Right ventricle myocardium superior (tissue), 1 donor: ENCODE results near the gene IFT122. TPM values are rescaled to one million over a fixed set of nuclear protein-coding genes. Genes with fewer than 3 reads are reported as not detected.

ENCODE experiments used
- ATAC-seq: fragments of 200-7000 bp; cut with Tn5 transposase; one replicate; pipeline ENCODE4 v1.9.1; 2020; ENCODE audit warnings: mild to moderate bottlenecking; ENCODE audit not compliant: poor library complexity
- DNase-seq: peaks from one replicate; pipeline ENCODE4 v3.0.0-alpha.2; 2020
- intact Hi-C: fragments of 100-400 bp; cut with DNase I; formaldehyde crosslinking; loops from one replicate; pipeline ENCODE4 v1.11.2; 2022
- total RNA-seq: library from RNA; stranded (reverse); fragmentation: NEBNext Ultra II Directional; extraction: Animal tissue kit (Norgen Biotek cat#: 25700); gene quantifications from one replicate; pipeline ENCODE4 v1.2.1, GENCODE V29; 2021
- donor health status: DM: no; HTN: yes; CAD: no; lungs with severe emphysema.

The IFT122 gene
- total RNA-seq, 1 donor from 2014 or later: 19.3 TPM

DNA sequence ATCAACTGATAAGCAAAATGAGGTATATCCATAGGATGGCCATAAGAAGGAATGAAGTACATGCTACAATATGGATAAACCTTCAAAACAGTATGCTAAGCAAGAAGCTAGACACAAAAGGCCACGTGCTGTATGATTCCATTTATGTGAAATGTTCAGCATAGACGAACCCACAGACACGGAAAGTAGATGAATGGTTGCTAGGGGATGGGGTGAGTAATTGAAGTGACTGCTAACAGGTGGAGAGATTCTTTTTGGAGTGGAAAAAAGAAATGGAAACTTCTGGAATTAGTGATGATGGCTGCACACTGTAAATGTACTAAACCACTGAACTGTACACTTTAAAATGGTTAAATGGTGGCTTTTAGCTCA, 11.0 kb upstream of the IFT122 start:
- intact Hi-C loops: no loop called here

GRCh38 chr3:129429602-129430001, 10.4 kb upstream of the IFT122 start:
- intact Hi-C loops: no loop called here
- ATAC-seq: no peak
- no peak for DNase-seq

More for the DNA sequence above, 11.0 kb upstream of the IFT122 start:
- no peak for ATAC-seq
- no peak for DNase-seq

DNA sequence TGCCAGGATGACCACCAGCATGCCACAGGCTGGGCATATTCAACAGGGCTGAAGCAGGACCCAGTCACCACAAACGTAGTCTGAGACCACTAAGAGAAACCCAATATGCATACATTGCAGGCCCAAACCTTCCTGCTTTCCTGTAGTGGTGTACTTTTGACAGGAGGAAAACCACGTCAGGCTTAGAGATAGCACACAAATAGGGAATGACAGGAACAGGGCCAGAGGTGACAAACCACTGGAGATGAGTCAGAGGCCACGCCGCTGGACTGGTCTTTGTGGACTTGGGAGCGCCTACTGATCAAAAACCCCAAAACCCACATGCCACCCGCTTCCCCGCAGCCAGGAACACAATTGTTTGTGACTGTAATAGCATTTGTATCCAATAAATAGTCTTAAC, 8.0 kb upstream of the IFT122 start:
- intact Hi-C loops: no loop called here
- no peak for ATAC-seq
- no peak for DNase-seq

DNA sequence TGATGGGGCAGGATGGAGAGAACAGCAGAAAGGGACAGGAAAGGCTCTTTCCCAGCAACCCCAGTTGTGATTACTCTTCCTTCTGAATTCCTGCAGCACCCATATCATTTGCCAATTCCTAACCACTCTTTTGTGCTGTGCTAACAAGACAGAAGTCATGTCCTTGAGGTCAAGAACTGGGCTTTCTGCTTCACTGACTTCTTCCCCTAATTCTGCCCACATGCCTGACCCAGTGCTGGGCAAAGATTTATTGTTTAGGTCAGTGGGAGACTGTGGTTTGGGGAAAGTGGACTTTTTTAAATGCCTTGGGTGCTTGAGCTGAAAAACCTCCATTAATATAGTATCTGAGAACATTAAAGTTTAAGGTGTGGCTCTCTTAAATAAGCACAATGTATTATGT, 7.4 kb upstream of the IFT122 start:
- ATAC-seq: no peak
- intact Hi-C loops: no loop called here
- DNase-seq: no peak

DNA sequence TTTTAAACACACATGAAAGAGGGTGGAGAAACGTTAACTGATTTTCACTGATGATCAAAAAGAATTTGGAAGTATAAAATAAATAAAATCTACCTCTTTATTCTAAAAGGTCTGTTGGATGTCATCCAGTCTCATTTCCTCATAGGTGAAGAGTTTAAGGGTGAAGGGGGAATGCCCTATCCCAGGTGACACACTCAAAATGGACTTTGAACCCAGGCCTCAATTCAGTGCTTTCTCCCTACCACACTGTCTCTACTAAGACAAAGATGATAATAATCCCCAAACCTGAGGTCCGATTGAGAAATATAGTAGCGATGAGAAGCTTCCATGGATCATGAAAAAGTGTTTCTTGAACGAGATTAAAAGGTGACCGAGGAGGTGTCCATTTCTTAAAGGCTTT, 6.5 kb upstream of the IFT122 start:
- intact Hi-C loops: no loop called here

GRCh38 chr3:129434140-129434539, 5.9 kb upstream of the IFT122 start:
- intact Hi-C loops: no loop called here
- ATAC-seq: no peak
- no peak for DNase-seq

More for the DNA sequence above, 6.5 kb upstream of the IFT122 start:
- DNase-seq (no peak), ATAC-seq (no peak)

GRCh38 chr3:129435367-129435766, 4.7 kb upstream of the IFT122 start:
- DNase-seq: no peak
- ATAC-seq: no peak
- intact Hi-C loops: no loop called here

GRCh38 chr3:129439226-129439816, 703 bp upstream of the IFT122 start:
- DNase-seq: peak; percentile 53
- intact Hi-C loops: no loop called here
- ATAC-seq: peak; percentile 1

DNA sequence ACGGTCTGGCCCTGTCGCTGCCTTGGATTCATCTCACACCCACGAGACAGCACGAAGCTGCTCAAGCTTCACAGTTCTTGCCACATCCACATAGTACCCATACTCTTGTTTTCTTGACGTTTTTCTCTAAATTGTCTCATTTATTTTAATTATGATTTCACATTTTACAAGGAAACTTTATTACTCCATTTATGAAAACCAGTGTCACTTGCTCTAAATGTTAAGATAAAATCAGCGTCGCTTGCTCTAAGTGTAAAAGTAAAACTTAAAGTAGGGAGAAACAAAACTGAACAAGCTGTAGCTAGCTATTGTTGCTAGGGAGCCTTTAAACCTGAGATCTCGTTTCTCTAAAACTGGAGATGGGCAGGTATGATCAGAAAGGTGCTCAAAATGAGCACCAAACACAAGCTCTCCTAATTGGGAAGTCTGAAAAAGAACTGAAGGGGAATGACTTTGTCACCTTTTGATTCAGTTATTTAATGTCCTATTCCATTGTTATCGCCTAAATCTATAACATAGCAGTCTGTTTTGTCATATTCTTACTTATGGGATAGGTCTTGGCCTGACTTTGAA, 680 bp downstream of the IFT122 start:
- DNase-seq: no peak
- intact Hi-C loops: no loop called here
- no peak for ATAC-seq

GRCh38 chr3:129441215-129441614, 1.2 kb downstream of the IFT122 start:
- ATAC-seq: no peak
- intact Hi-C loops: no loop called here
- no peak for DNase-seq

DNA sequence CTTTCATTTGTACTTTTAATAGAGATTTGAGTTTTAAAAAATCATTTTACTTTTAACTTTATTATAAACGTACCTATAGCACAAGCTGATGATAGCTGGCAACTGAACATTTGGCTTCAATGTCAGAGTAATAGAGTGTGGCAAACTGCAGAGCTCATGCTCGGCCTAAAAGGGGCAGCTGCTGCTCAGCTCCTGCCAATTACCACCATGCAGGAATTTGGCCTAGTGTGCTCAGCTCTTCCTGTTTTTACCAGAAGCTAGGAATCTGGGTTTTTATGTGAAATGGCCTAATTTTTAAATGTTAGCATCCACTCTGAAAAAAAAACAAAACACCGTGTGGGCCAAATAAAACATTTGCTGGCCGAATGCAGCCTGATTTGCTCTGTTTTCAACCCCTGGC, 1.8 kb downstream of the IFT122 start:
- ATAC-seq (peak; percentile 39), DNase-seq (no peak)
- intact Hi-C loops: no loop called here

- intact Hi-C loops: no loop called here
- DNase-seq (no peak), ATAC-seq (no peak)
Measured at GRCh38 chr3:129442486-129442885, 2.5 kb downstream of the IFT122 start.

- DNase-seq (no peak), ATAC-seq (no peak)
- intact Hi-C loops: no loop called here
Measured at GRCh38 chr3:129442947-129443346, 2.9 kb downstream of the IFT122 start.

DNA sequence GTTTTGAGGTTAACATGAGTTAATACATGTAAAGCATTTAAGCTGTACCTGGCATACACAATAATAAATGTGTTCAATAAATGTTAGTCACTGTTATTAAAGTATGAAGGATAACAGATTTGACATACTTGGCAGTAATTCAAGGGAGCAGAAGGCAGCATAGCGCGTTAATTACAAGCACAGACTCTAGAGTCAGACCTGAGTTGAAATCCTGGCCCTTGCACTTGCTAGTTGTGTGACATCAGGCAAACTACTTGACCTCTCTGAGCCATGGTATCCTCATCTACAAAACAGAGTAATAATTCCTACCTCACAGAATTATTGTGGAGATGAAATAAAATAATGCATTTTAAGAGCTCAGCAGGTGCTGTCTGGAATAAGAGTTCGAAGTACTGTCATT, 5.4 kb downstream of the IFT122 start:
- intact Hi-C loops: no loop called here
- DNase-seq (no peak), ATAC-seq (no peak)

GRCh38 chr3:129446926-129447325, 6.9 kb downstream of the IFT122 start:
- DNase-seq: no peak
- no peak for ATAC-seq
- intact Hi-C loops: no loop called here

DNA sequence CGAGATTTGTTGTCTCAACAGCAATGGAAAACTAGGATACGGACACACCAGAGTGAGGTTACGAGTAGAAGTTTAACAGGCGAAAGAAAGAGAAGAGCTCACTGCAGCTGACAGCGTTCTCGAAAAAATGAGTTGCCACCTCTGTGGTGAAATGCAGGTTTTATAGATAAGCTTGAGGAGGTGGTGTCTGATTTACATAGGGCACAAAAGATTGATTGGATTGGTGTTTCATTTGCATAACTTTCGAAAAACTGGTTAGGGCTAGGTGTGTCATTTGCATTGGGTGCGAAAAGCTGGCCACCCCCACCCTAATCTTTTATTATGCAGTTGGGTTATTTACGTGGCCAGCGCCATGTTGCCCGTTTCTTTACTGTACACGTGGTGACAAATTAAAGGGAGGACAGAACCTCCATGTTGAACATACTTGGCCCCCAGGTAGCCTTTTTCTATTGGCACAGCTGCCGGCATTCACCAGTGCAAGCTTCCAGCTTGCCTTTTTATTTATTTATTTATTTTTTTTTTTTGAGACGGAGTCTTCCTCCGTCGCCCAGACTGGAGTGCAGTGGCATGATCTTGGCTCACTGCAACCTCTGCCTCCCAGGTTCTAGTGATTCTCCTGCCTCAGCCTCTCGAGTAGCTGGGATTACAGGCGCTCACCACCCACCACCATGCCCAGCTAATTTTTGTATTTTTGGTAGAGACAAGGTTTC, 8.3 kb downstream of the IFT122 start:
- intact Hi-C loops: no loop called here
- ATAC-seq (no peak), DNase-seq (no peak)

GRCh38 chr3:129449279-129450115, 9.5 kb downstream of the IFT122 start:
- intact Hi-C loops: no loop called here
- DNase-seq (no peak), ATAC-seq (no peak)

GRCh38 chr3:129453732-129454131, 13.7 kb downstream of the IFT122 start:
- ATAC-seq (no peak), DNase-seq (no peak)
- intact Hi-C loops: no loop called here

DNA sequence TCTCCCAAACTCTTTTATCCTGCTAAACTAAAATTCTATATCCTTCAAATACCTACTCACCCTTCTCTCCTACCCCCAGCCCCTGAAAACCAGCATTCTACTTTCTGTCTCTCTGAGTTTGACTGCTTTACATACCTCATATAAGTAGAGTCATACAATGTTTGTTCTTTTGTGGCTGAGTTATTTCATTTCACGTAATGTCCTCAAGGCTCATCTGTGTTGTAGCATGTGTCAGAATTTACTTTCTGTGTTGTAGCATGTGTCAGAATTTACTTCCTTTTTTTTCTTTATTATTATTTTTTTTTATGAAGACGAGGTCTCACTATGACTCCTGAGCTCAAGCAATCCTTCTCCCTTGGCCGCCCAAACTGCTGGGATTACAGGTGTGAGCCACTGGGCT, 20.1 kb downstream of the IFT122 start:
- ATAC-seq: no peak
- intact Hi-C loops: no loop called here
- DNase-seq: no peak

- intact Hi-C loops: no loop called here
- ATAC-seq: no peak
Measured at GRCh38 chr3:129460572-129460971, 20.5 kb downstream of the IFT122 start.

More at GRCh38 chr3:129460572-129460971, 20.5 kb downstream of the IFT122 start:
- DNase-seq: no peak
